ENCODE results near the gene LYRM2.

DNA sequence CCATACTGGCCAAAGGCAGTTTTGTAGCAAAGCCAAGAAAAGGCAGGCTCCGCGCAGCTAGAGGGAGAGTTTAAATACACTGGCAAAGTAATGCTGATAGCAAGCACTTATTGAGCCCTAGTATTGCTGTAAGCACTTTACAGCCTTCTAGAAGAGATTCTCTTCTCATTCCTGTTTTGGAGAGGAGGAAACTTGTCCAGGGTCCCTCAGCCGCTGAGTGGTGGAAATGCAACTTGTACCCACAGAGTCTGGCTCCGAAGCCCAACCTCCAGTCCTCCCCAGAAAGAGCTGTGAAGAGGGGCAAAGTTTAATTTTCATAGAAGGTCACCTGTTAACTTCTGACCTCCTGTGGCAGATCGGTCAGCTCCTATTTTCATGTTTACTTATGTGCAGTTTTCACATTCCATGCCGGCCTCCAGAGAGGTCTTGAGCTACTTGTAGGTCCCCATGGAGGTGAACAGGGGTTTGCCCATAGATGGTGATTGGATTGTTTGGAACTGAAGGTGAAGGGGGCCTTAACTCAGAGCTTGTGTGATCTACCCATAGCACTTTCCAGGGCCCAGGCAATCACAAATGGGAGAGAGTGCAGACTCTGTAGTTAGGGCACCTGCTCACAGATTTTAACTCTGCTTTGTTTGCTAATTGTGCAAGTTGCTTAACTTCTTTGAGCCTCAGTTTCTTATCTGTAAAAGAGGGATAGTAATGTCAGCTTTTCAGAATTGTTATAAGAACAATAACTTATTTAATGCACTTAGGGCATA is 70.7 kb downstream of the LYRM2 start:
- TF ChIP-seq SP2 (tag by site-specific recombination; IDR thresholded peaks at IDR 0.05), result no peak
- TF ChIP-seq, protein P1, sequence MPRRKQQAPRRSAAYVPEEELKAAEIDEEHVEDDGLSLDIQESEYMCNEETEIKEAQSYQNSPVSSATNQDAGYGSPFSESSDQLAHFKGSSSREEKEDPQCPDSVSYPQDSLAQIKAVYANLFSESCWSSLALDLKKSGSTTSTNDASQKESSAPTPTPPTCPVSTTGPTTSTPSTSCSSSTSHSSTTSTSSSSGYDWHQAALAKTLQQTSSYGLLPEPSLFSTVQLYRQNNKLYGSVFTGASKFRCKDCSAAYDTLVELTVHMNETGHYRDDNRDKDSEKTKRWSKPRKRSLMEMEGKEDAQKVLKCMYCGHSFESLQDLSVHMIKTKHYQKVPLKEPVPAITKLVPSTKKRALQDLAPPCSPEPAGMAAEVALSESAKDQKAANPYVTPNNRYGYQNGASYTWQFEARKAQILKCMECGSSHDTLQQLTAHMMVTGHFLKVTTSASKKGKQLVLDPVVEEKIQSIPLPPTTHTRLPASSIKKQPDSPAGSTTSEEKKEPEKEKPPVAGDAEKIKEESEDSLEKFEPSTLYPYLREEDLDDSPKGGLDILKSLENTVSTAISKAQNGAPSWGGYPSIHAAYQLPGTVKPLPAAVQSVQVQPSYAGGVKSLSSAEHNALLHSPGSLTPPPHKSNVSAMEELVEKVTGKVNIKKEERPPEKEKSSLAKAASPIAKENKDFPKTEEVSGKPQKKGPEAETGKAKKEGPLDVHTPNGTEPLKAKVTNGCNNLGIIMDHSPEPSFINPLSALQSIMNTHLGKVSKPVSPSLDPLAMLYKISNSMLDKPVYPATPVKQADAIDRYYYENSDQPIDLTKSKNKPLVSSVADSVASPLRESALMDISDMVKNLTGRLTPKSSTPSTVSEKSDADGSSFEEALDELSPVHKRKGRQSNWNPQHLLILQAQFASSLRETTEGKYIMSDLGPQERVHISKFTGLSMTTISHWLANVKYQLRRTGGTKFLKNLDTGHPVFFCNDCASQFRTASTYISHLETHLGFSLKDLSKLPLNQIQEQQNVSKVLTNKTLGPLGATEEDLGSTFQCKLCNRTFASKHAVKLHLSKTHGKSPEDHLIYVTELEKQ (tag by site-specific recombination; IDR thresholded peaks at IDR 0.05; ENCODE audit: borderline replicate concordance), result no peak
- TF ChIP-seq GLIS1 (tag by site-specific recombination; IDR thresholded peaks at IDR 0.05), result no peak
- no peak for TF ChIP-seq ZNF529 (tag by site-specific recombination; IDR thresholded peaks at IDR 0.05; ENCODE audit: insufficient replicate concordance)
- no peak for TF ChIP-seq ZNF549 (tag by site-specific recombination; IDR thresholded peaks at IDR 0.05)

Measured in HEK293 (cell line).